HEK293 (cell line): Measurements from ENCODE around the gene THEM5.

Experiments used
- CTCF ChIA-PET: fragments of 350-600 bp; formaldehyde crosslinking; extraction: SDS; loops from one replicate; lab custom pipeline; 2021; ENCODE audit warnings: antibody characterized with exemption; lab: Yijun Ruan, JAX
- POLR2A ChIA-PET: fragments of 300-600 bp; formaldehyde crosslinking; extraction: SDS; loops from one replicate; lab custom pipeline; 2020; ENCODE audit warnings: antibody characterized with exemption, inconsistent platforms; lab: Yijun Ruan, JAX
- H3K27ac ChIP-seq: fragments of 200-500 bp; sonication (Bioruptor generic); 2 replicates; pipeline ENCODE4 v1.5.1; 2014; ENCODE audit warnings: low read depth, low read length, control low read depth, inconsistent platforms; ENCODE audit errors: extremely low read depth
- H3K36me3 ChIP-seq, 2 experiments: fragments of 200-500 bp in 1 of 2; sonication (Bioruptor generic) in 1 of 2; 1 replicate in 1 of 2; 2 replicates in 1 of 2; pipeline ENCODE4 v1.5.1; 2014 to 2017; ENCODE audit warnings: inconsistent platforms in 2 of 2, low read length in 2 of 2; ENCODE audit not compliant: control insufficient read depth in 2 of 2, insufficient read depth in 1 of 2
- H3K4me1 ChIP-seq: fragments of 200-500 bp; sonication (Bioruptor generic); 2 replicates; pipeline ENCODE4 v1.5.1; 2014; ENCODE audit warnings: mild to moderate bottlenecking, low read length, inconsistent platforms; ENCODE audit not compliant: control insufficient read depth, insufficient read depth
- H3K4me3 ChIP-seq: 2 replicates; pipeline ENCODE4 v1.5.1; 2011; ENCODE audit warnings: low read depth, mild to moderate bottlenecking, control low read depth, low read length, moderate library complexity
- H3K9me3 ChIP-seq: fragments of 200-500 bp; sonication (Bioruptor generic); 2 replicates; pipeline ENCODE4 v1.5.1; 2014; ENCODE audit warnings: low read depth, low read length, inconsistent platforms; ENCODE audit not compliant: control insufficient read depth, insufficient read depth
- BCL11A ChIP-seq: fragments of 450-650 bp; formaldehyde crosslinking; IDR thresholded peaks from 2 replicates; pipeline ENCODE4 v1.5.1; 2016; ENCODE audit warnings: low read depth, missing biosample characterization, missing genetic modification characterization
- FEZF1 ChIP-seq: fragments of 450-650 bp; formaldehyde crosslinking; IDR thresholded peaks from 2 replicates; pipeline ENCODE4 v1.5.1; 2016; ENCODE audit warnings: missing biosample characterization, missing genetic modification characterization
- GLIS1 ChIP-seq: fragments of 450-650 bp; formaldehyde crosslinking; IDR thresholded peaks from 2 replicates; pipeline ENCODE4 v1.5.1; 2016; ENCODE audit warnings: missing biosample characterization, missing genetic modification characterization
- GLIS2 ChIP-seq: fragments of 450-650 bp; formaldehyde crosslinking; IDR thresholded peaks from 2 replicates; pipeline ENCODE4 v1.5.1; 2016; ENCODE audit warnings: missing biosample characterization, missing genetic modification characterization
- KLF9 ChIP-seq: fragments of 450-650 bp; formaldehyde crosslinking; IDR thresholded peaks from 2 replicates; pipeline ENCODE4 v1.5.1; 2016; ENCODE audit warnings: missing biosample characterization, missing genetic modification characterization, low read depth
- SALL2 ChIP-seq: fragments of 450-650 bp; formaldehyde crosslinking; IDR thresholded peaks from 2 replicates; pipeline ENCODE4 v1.5.0; 2017; ENCODE audit warnings: missing biosample characterization, mild to moderate bottlenecking, missing genetic modification characterization, borderline replicate concordance
- SCRT1 ChIP-seq: fragments of 450-650 bp; formaldehyde crosslinking; IDR thresholded peaks from 2 replicates; pipeline ENCODE4 v1.5.1; 2016; ENCODE audit warnings: missing biosample characterization, missing genetic modification characterization, borderline replicate concordance
- TCF7L2 ChIP-seq: IDR thresholded peaks from 2 replicates; pipeline ENCODE4 v1.6.1; 2011; ENCODE audit warnings: low read depth, mild to moderate bottlenecking, inconsistent platforms, low read length, moderate library complexity, borderline replicate concordance
- TRIM28 ChIP-seq: IDR thresholded peaks from 2 replicates; pipeline ENCODE4 v1.6.1; 2011; ENCODE audit warnings: low read length, control low read depth, borderline replicate concordance
- WT1 ChIP-seq: fragments of 450-650 bp; formaldehyde crosslinking; IDR thresholded peaks from 2 replicates; pipeline ENCODE4 v1.5.1; 2016; ENCODE audit warnings: missing biosample characterization, missing genetic modification characterization
- YY1 ChIP-seq: fragments of 450-650 bp; formaldehyde crosslinking; IDR thresholded peaks from 2 replicates; pipeline ENCODE4 v1.5.1; 2018; ENCODE audit warnings: missing biosample characterization, missing genetic modification characterization
- ZFP3 ChIP-seq: fragments of 450-650 bp; formaldehyde crosslinking; IDR thresholded peaks from 2 replicates; pipeline ENCODE4 v1.5.1; 2016; ENCODE audit warnings: low read depth, missing biosample characterization, missing genetic modification characterization
- ZFP69B ChIP-seq: fragments of 450-650 bp; formaldehyde crosslinking; IDR thresholded peaks from 2 replicates; pipeline ENCODE4 v1.5.1; 2016; ENCODE audit warnings: missing biosample characterization, missing genetic modification characterization
- ZNF114 ChIP-seq: fragments of 450-650 bp; formaldehyde crosslinking; IDR thresholded peaks from 2 replicates; pipeline ENCODE4 v1.5.0; 2017; ENCODE audit warnings: missing biosample characterization, missing genetic modification characterization
- ZNF366 ChIP-seq: fragments of 450-650 bp; formaldehyde crosslinking; conservative IDR thresholded peaks from 2 replicates; pipeline ENCODE4 v1.5.1; 2016; ENCODE audit warnings: missing biosample characterization, missing genetic modification characterization
- ZNF510 ChIP-seq: fragments of 450-650 bp; formaldehyde crosslinking; IDR thresholded peaks from 2 replicates; pipeline ENCODE4 v1.5.1; 2018; ENCODE audit warnings: mild to moderate bottlenecking, missing genetic modification characterization, missing biosample characterization; ENCODE audit not compliant: insufficient replicate concordance
- ZNF521 ChIP-seq: fragments of 450-650 bp; formaldehyde crosslinking; IDR thresholded peaks from 2 replicates; pipeline ENCODE4 v1.5.1; 2017; ENCODE audit warnings: missing biosample characterization, mild to moderate bottlenecking, missing genetic modification characterization
- ZNF621 ChIP-seq: fragments of 450-650 bp; formaldehyde crosslinking; IDR thresholded peaks from 2 replicates; pipeline ENCODE4 v1.5.1; 2017; ENCODE audit warnings: missing biosample characterization, missing genetic modification characterization
- ZSCAN30 ChIP-seq: fragments of 450-650 bp; IDR thresholded peaks from 2 replicates; pipeline ENCODE4 v1.5.1; 2018; ENCODE audit warnings: missing biosample characterization, mild to moderate bottlenecking, missing genetic modification characterization, moderate library complexity
- TF ChIP-seq, protein P1 (sequence below): fragments of 450-650 bp; formaldehyde crosslinking; IDR thresholded peaks from 2 replicates; pipeline ENCODE4 v1.5.1; 2017; ENCODE audit warnings: missing biosample characterization, missing genetic modification characterization
- TF ChIP-seq, protein P2 (sequence below): fragments of 450-650 bp; formaldehyde crosslinking; IDR thresholded peaks from 2 replicates; pipeline ENCODE4 v1.5.1; 2016; ENCODE audit warnings: missing biosample characterization, missing genetic modification characterization
- TF ChIP-seq, protein P3 (sequence below): fragments of 450-650 bp; formaldehyde crosslinking; IDR thresholded peaks from 2 replicates; pipeline ENCODE4 v1.5.1; 2016; ENCODE audit warnings: missing biosample characterization, missing genetic modification characterization
- TF ChIP-seq, protein P4 (sequence below): fragments of 450-650 bp; IDR thresholded peaks from 2 replicates; pipeline ENCODE4 v1.5.1; 2018; ENCODE audit warnings: missing biosample characterization, mild to moderate bottlenecking, missing genetic modification characterization
- TF ChIP-seq, protein P5 (sequence below): fragments of 450-650 bp; formaldehyde crosslinking; IDR thresholded peaks from 2 replicates; pipeline ENCODE4 v1.5.1; 2016; ENCODE audit warnings: missing biosample characterization, missing genetic modification characterization
- TF ChIP-seq, protein P6 (sequence below): fragments of 450-650 bp; formaldehyde crosslinking; IDR thresholded peaks from 2 replicates; pipeline ENCODE4 v1.5.1; 2016; ENCODE audit warnings: missing biosample characterization, missing genetic modification characterization
- TF ChIP-seq, protein P7 (sequence below): fragments of 450-650 bp; formaldehyde crosslinking; optimal IDR thresholded peaks from 2 replicates; pipeline ENCODE3; 2016; ENCODE audit warnings: missing biosample characterization, mild to moderate bottlenecking, missing genetic modification characterization

THEM5 gene

DNA sequence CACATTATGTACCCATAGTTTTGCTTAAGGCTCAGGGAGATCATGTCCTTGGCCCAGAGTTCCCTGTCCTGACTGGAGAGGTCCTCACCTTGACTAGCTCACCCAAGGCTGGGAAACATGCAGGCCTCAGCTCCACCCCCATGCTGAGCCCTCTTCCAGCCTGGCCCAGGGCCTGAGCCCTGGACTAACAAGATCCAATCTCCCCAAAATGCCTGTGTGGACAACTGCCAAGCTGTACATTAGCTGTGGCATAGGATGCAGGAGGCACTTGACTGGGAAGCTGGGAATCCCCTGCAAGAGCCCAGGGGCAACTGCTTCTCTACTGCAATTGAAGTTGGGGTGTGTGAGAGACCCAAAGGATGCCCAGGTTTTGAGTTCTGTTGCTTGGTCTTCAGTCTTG is 50.3 kb downstream of the THEM5 start:
- CTCF ChIA-PET, result interaction anchor here (0.6 kb wide), 1 partner anchor 292 kb away, joined by 4 read pairs; the partner anchor contains the start of gene CGN

DNA sequence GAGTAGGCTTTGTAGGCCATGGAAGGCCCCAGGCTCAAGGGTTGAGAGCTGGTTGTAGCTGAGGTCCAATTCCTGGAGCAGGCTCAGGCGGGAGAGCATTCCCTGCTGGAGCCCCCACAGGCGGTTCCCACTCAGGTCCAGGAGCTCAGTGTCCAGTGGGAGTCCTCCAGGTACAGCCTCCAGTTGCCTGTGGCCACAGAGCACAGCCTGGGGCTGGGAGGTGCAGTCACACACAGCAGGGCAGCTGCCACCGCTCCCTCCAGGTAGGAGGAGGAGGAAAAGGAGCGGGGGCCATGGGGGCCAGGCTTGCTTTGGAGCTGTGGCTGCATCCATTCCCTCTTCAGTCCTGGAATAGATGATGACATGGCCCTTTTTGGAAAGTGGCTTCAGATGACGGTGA is 51.1 kb downstream of the THEM5 start:
- H3K4me1 ChIP-seq, result no peaks in the 10 kb centered on the region
- POLR2A ChIA-PET, result no interaction called here
- no peak overlapping the region for H3K27ac ChIP-seq
- TF ChIP-seq BCL11A (tag by site-specific recombination) (no peak), TRIM28 (no peak), SALL2 (tag by site-specific recombination) (no peak), FEZF1 (no peak), KLF9 (tag by site-specific recombination) (no peak)
- TF ChIP-seq, protein P1, sequence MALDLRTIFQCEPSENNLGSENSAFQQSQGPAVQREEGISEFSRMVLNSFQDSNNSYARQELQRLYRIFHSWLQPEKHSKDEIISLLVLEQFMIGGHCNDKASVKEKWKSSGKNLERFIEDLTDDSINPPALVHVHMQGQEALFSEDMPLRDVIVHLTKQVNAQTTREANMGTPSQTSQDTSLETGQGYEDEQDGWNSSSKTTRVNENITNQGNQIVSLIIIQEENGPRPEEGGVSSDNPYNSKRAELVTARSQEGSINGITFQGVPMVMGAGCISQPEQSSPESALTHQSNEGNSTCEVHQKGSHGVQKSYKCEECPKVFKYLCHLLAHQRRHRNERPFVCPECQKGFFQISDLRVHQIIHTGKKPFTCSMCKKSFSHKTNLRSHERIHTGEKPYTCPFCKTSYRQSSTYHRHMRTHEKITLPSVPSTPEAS (tag by site-specific recombination), result no peak
- TF ChIP-seq, protein P2, sequence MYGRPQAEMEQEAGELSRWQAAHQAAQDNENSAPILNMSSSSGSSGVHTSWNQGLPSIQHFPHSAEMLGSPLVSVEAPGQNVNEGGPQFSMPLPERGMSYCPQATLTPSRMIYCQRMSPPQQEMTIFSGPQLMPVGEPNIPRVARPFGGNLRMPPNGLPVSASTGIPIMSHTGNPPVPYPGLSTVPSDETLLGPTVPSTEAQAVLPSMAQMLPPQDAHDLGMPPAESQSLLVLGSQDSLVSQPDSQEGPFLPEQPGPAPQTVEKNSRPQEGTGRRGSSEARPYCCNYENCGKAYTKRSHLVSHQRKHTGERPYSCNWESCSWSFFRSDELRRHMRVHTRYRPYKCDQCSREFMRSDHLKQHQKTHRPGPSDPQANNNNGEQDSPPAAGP (tag by site-specific recombination), result no peak
- TF ChIP-seq, protein P3, sequence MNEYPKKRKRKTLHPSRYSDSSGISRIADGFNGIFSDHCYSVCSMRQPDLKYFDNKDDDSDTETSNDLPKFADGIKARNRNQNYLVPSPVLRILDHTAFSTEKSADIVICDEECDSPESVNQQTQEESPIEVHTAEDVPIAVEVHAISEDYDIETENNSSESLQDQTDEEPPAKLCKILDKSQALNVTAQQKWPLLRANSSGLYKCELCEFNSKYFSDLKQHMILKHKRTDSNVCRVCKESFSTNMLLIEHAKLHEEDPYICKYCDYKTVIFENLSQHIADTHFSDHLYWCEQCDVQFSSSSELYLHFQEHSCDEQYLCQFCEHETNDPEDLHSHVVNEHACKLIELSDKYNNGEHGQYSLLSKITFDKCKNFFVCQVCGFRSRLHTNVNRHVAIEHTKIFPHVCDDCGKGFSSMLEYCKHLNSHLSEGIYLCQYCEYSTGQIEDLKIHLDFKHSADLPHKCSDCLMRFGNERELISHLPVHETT (tag by site-specific recombination), result no peak
- TF ChIP-seq, protein P4, sequence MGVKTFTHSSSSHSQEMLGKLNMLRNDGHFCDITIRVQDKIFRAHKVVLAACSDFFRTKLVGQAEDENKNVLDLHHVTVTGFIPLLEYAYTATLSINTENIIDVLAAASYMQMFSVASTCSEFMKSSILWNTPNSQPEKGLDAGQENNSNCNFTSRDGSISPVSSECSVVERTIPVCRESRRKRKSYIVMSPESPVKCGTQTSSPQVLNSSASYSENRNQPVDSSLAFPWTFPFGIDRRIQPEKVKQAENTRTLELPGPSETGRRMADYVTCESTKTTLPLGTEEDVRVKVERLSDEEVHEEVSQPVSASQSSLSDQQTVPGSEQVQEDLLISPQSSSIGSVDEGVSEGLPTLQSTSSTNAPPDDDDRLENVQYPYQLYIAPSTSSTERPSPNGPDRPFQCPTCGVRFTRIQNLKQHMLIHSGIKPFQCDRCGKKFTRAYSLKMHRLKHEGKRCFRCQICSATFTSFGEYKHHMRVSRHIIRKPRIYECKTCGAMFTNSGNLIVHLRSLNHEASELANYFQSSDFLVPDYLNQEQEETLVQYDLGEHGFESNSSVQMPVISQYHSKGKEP (tag by site-specific recombination), result no peak
- TF ChIP-seq, protein P5, sequence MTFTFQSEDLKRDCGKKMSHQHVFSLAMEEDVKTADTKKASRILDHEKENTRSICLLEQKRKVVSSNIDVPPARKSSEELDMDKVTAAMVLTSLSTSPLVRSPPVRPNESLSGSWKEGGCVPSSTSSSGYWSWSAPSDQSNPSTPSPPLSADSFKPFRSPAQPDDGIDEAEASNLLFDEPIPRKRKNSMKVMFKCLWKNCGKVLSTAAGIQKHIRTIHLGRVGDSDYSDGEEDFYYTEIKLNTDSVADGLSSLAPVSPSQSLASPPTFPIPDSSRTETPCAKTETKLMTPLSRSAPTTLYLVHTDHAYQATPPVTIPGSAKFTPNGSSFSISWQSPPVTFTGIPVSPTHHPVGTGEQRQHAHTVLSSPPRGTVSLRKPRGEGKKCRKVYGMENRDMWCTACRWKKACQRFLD (tag by site-specific recombination), result no peak
- CTCF ChIA-PET, result interaction anchor here (0.6 kb wide), 2 partner anchors 34 to 291 kb away, joined by 3 to 4 read pairs; partner anchors contain the start of gene CGN
- H3K4me3 ChIP-seq, result no peak overlapping the region
- no peaks in the 10 kb centered on the region for H3K36me3 ChIP-seq
- no peaks in the 10 kb centered on the region for H3K9me3 ChIP-seq

More for the DNA sequence above, 50.3 kb downstream of the THEM5 start:
- TF ChIP-seq GLIS2 (tag by site-specific recombination), result no peak
- TF ChIP-seq ZNF114 (tag by site-specific recombination), result no peak
- TF ChIP-seq TCF7L2, result no peak
- TF ChIP-seq ZNF621 (tag by site-specific recombination), result no peak
- no peak for TF ChIP-seq ZNF510
- TF ChIP-seq GLIS1 (tag by site-specific recombination), result no peak
- no peak for TF ChIP-seq YY1 (tag by site-specific recombination)
- TF ChIP-seq BCL11A (tag by site-specific recombination), result no peak
- no peak for TF ChIP-seq ZFP3 (tag by site-specific recombination)
- TF ChIP-seq, protein P2 (tag by site-specific recombination), result no peak
- no peak for TF ChIP-seq ZNF366
- TF ChIP-seq, protein P6, sequence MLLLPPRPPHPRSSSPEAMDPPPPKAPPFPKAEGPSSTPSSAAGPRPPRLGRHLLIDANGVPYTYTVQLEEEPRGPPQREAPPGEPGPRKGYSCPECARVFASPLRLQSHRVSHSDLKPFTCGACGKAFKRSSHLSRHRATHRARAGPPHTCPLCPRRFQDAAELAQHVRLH, result no peak
- TF ChIP-seq SCRT1, result no peak
- no peak for TF ChIP-seq ZSCAN30 (tag by site-specific recombination)
- TF ChIP-seq ZFP69B, result no peak
- TF ChIP-seq ZNF521 (tag by site-specific recombination), result no peak
- TF ChIP-seq, protein P7, sequence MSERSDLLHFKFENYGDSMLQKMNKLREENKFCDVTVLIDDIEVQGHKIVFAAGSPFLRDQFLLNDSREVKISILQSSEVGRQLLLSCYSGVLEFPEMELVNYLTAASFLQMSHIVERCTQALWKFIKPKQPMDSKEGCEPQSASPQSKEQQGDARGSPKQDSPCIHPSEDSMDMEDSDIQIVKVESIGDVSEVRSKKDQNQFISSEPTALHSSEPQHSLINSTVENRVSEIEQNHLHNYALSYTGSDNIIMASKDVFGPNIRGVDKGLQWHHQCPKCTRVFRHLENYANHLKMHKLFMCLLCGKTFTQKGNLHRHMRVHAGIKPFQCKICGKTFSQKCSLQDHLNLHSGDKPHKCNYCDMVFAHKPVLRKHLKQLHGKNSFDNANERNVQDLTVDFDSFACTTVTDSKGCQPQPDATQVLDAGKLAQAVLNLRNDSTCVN, result no peak
- TF ChIP-seq WT1, result no peak
- POLR2A ChIA-PET, result no interaction called here
- Histone ChIP-seq H3K4me3 (no peak overlapping the region), H3K9me3 (no peaks in the 10 kb centered on the region), H3K36me3 (no peaks in the 10 kb centered on the region), H3K4me1 (no peaks in the 10 kb centered on the region), H3K27ac (no peak overlapping the region)
